ENCODE data around the gene ZNF236. TPM values are rescaled to one million over a fixed set of nuclear protein-coding genes. Genes with fewer than 3 reads are reported as not detected.
"Not testable (repeated sequence)": the region's sequence is repeated elsewhere in the genome, so short reads cannot be mapped to it uniquely, and the experiment has no call there.

Gene ZNF236
- polyA plus RNA-seq, 1 donor from 2014 or later, result 7.7 TPM

- Histone ChIP-seq H3K9me3 (ENCODE audit: low read length) (no peaks in the 10 kb centered on the region), H3K4me3 (ENCODE audit: low read length) (no peak overlapping the region), H3K27ac (ENCODE audit: low read length) (no peak overlapping the region), H2AFZ (ENCODE audit: low read depth, low read length) (no peak overlapping the region), H3K4me2 (ENCODE audit: low read length) (no peak overlapping the region), H3K36me3 (ENCODE audit: insufficient read depth, low read length) (no peaks in the 10 kb centered on the region), H4K20me1 (ENCODE audit: insufficient read depth) (no peaks in the 10 kb centered on the region), H3F3A (ENCODE audit: insufficient read depth, low read length, poor library complexity, severe bottlenecking) (no peaks in the 10 kb centered on the region), H3K27me3 (ENCODE audit: insufficient read depth, low read depth, low read length) (no peaks in the 10 kb centered on the region), H3K9ac (ENCODE audit: low read length) (no peak overlapping the region), H3K9me2 (ENCODE audit: insufficient read depth, low read length) (no peaks in the 10 kb centered on the region), H3K79me2 (replicated peaks; ENCODE audit: insufficient read depth, low read length) (no peaks in the 10 kb centered on the region)
- TF ChIP-seq POLR2AphosphoS5 (IDR thresholded peaks at IDR 0.05) (no peak), EZH2 (IDR thresholded peaks at IDR 0.05; ENCODE audit: borderline replicate concordance, insufficient read depth, low read length, poor library complexity, severe bottlenecking) (no peak), REST (IDR thresholded peaks at IDR 0.05; ENCODE audit: borderline replicate concordance) (no peak), TAF1 (IDR thresholded peaks at IDR 0.05; ENCODE audit: low read depth) (no peak), RAD21 (conservative IDR thresholded peaks at IDR 0.05) (no peak), SMC3 (conservative IDR thresholded peaks at IDR 0.05; ENCODE audit: poor library complexity) (no peak), EP300 (conservative IDR thresholded peaks at IDR 0.05; ENCODE audit: poor library complexity, severe bottlenecking) (no peak), MXI1 (conservative IDR thresholded peaks at IDR 0.05; ENCODE audit: poor library complexity, severe bottlenecking) (no peak)
- TF ChIP-seq, protein P1, sequence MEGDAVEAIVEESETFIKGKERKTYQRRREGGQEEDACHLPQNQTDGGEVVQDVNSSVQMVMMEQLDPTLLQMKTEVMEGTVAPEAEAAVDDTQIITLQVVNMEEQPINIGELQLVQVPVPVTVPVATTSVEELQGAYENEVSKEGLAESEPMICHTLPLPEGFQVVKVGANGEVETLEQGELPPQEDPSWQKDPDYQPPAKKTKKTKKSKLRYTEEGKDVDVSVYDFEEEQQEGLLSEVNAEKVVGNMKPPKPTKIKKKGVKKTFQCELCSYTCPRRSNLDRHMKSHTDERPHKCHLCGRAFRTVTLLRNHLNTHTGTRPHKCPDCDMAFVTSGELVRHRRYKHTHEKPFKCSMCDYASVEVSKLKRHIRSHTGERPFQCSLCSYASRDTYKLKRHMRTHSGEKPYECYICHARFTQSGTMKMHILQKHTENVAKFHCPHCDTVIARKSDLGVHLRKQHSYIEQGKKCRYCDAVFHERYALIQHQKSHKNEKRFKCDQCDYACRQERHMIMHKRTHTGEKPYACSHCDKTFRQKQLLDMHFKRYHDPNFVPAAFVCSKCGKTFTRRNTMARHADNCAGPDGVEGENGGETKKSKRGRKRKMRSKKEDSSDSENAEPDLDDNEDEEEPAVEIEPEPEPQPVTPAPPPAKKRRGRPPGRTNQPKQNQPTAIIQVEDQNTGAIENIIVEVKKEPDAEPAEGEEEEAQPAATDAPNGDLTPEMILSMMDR (IDR thresholded peaks at IDR 0.05; ENCODE audit: poor library complexity, severe bottlenecking), result no peak
These were observed 141.6 kb downstream of the ZNF236 start for GRCh38 chr18:76963936-76964335.

GRCh38 chr18:76965555-76966151 lies 143.3 kb downstream of the ZNF236 start:
- H3K79me2 ChIP-seq (replicated peaks; ENCODE audit: insufficient read depth, low read length); H3K9me2 ChIP-seq (ENCODE audit: insufficient read depth, low read length); H2AFZ ChIP-seq (ENCODE audit: low read depth, low read length); H3K9ac ChIP-seq (ENCODE audit: low read length); H3K4me2 ChIP-seq (ENCODE audit: low read length); H4K20me1 ChIP-seq (ENCODE audit: insufficient read depth); H3K27ac ChIP-seq (ENCODE audit: low read length); H3K36me3 ChIP-seq (ENCODE audit: insufficient read depth, low read length); H3K4me3 ChIP-seq (ENCODE audit: low read length); H3K9me3 ChIP-seq (ENCODE audit: low read length); H3F3A ChIP-seq (ENCODE audit: insufficient read depth, low read length, poor library complexity, severe bottlenecking); H3K27me3 ChIP-seq (ENCODE audit: insufficient read depth, low read depth, low read length): not testable (repeated sequence)

DNA sequence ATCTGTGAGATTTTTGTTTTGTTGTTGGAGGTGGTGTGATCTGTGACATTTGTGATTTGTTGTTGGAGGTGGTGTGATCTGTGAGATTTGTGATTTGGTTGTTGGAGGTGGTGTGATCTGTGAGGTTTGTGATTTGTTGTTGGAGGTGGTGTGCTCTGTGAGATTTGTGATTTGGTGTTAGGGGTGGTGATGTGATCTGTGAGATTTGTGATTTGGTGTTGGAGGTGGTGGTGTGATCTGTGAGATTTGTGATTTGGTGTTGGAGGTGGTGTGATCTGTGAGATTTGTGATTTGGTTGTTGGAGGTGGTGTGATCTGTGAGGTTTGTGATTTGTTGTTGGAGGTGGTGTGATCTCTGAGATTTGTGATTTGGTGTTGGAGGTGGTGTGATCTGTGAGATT lies 144.9 kb downstream of the ZNF236 start:
- not testable (repeated sequence) for H3K36me3 ChIP-seq (ENCODE audit: insufficient read depth, low read length); H3K9ac ChIP-seq (ENCODE audit: low read length); H3K27me3 ChIP-seq (ENCODE audit: insufficient read depth, low read depth, low read length); H3K9me2 ChIP-seq (ENCODE audit: insufficient read depth, low read length); H3K4me3 ChIP-seq (ENCODE audit: low read length); H3F3A ChIP-seq (ENCODE audit: insufficient read depth, low read length, poor library complexity, severe bottlenecking); H3K9me3 ChIP-seq (ENCODE audit: low read length); H3K27ac ChIP-seq (ENCODE audit: low read length); H2AFZ ChIP-seq (ENCODE audit: low read depth, low read length); H3K4me2 ChIP-seq (ENCODE audit: low read length); H3K79me2 ChIP-seq (replicated peaks; ENCODE audit: insufficient read depth, low read length); H4K20me1 ChIP-seq (ENCODE audit: insufficient read depth)

Measured in neural cell (in vitro differentiated cells).